HG02852 (cell line): ENCODE measurements around the gene ZP3.
A peak's percentile ranks its signal among the peaks of the same experiment; 100 is the strongest.
"Not testable (repeated sequence)": the region's sequence is repeated elsewhere in the genome, so short reads cannot be mapped to it uniquely, and the experiment has no call there.

Source experiments
- ATAC-seq: cut with Tn5 transposase; IDR thresholded peaks from one replicate; pipeline ENCODE4 v1.9.1; 2021; ENCODE audit warnings: mild to moderate bottlenecking, moderate library complexity; ENCODE audit not compliant: unreplicated experiment

Gene ZP3

GRCh38 chr7:76403780-76404494 is 20.8 kb upstream of the ZP3 start:
- ATAC-seq: no peak

- no peak for ATAC-seq
Observed at GRCh38 chr7:76405738-76406137, 19.0 kb upstream of the ZP3 start.

- no peak for ATAC-seq
Observed at GRCh38 chr7:76407718-76408117, 17.0 kb upstream of the ZP3 start.

GRCh38 chr7:76408121-76408560 is 16.6 kb upstream of the ZP3 start:
- no peak for ATAC-seq

- ATAC-seq: no peak
Observed at GRCh38 chr7:76409537-76409936, 15.2 kb upstream of the ZP3 start, which contains the start of gene SSC4D. Gene SSC4D, minus strand, starts transcription at chr7:76409697. Its CDS starts 5,258 bp downstream, at chr7:76404439.

GRCh38 chr7:76411626-76412025 is 13.1 kb upstream of the ZP3 start:
- no peak for ATAC-seq

GRCh38 chr7:76412249-76412648 is 12.5 kb upstream of the ZP3 start:
- no peak for ATAC-seq

GRCh38 chr7:76417654-76418310 is 7.0 kb upstream of the ZP3 start:
- ATAC-seq: not testable (repeated sequence)

GRCh38 chr7:76421097-76421496 is 3.7 kb upstream of the ZP3 start:
- not testable (repeated sequence) for ATAC-seq

GRCh38 chr7:76423666-76424412 is 911 bp upstream of the ZP3 start:
- ATAC-seq: no peak

- ATAC-seq: no peak
Observed at GRCh38 chr7:76425156-76425555, 406 bp downstream of the ZP3 start.

- not testable (repeated sequence) for ATAC-seq
Observed at GRCh38 chr7:76425558-76425957, 808 bp downstream of the ZP3 start.

- no peak for ATAC-seq
Observed at GRCh38 chr7:76426246-76426645, 1.5 kb downstream of the ZP3 start.

- no peak for ATAC-seq
Observed at GRCh38 chr7:76427635-76428034, 2.9 kb downstream of the ZP3 start.

- ATAC-seq: no peak
Observed at GRCh38 chr7:76428149-76428823, 3.5 kb downstream of the ZP3 start.

GRCh38 chr7:76428868-76429805 is 4.4 kb downstream of the ZP3 start:
- no peak for ATAC-seq

- no peak for ATAC-seq
Observed at GRCh38 chr7:76430211-76430610, 5.5 kb downstream of the ZP3 start.

GRCh38 chr7:76430836-76431235 is 6.1 kb downstream of the ZP3 start:
- no peak for ATAC-seq

- ATAC-seq: peak; percentile 77
Observed at GRCh38 chr7:76437873-76438272, 13.1 kb downstream of the ZP3 start.
